ENCODE measurements around the gene PDIA6.

PDIA6 gene

GRCh38 chr2:10760794-10761504 lies 51.6 kb downstream of the PDIA6 start:
- no peak for DNase-seq

- DNase-seq: no peak
These were observed 53.4 kb downstream of the PDIA6 start for GRCh38 chr2:10759151-10759714.

DNA sequence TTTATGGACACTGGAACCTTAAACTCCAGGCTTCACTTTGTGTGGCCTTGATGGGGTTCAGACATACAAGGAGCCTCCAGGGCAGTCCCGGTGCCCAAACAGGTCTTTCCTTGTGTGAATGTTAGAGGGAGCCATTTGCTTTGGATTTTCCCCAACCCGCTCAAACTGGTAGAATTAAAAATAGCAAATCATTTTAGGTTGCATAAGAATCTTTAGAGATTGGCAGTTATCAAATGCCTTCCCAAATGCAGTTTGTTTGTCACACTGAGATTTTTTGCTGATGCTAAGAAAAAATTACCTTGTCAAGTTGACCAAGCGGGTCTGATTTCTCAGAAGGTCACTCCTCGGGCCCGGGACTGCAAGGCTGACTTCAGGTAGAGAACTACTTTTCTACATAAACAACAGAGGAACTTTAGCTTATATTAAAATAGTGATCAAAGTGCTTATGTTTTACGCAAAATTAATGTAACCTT lies 54.7 kb downstream of the PDIA6 start:
- DNase-seq: no peak

DNA sequence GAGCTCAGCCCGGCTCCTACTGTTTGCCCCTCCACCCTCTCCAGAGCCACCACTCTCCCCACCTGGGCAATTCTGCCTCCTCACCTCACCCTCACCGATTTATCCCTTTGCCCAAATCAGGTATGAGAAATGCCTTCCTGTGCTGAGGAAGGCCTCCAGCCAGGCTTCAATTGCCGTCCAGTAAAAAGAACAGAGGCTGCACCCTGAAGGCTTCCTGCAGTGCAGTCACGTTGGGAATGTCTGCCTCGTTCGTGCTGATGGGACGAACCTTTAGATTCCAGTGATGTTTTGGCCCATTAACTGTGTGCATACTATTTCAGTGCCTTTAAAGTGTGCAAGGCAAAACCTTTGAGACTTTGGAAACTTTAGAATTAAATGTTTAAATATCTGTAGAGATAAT lies 57.0 kb downstream of the PDIA6 start:
- no peak for DNase-seq

DNA sequence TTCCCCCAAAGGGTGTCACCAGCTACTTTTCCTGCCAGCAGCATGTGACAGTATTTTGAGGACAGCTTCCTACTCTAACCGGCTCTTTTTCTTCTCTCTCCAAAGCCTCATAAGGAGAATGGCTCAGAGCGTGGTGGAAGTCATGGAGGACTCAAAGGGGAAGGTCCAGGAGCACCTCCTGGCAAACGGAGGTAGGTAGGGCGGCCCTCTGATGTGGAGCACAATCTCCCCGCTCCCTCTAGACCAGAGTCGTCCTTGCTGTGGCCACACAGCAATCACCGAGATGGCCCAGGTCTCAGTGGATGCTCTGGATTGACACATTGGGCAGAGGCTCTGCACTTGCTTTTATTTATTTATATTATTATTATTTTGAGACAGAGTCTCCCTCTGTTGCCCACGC lies 58.7 kb downstream of the PDIA6 start:
- DNase-seq: no peak

DNA sequence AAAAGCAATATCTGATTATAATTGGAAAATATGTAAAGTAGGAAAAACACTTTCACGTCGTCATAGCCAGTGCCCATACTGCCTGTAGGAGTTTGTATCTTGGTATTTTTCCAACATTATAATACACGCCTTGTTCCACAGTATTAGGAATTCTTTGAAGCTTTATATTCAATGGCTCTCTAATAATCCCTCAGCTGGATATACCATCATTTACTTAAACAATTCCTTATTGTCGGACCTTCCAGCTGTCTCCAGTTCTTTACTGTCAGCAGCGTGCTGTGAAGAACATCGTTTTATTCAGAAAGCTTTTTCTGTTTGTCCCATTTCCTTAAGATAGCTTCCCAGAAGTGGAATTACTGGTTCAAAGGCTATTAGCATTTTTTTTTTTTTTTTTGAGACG lies 59.4 kb downstream of the PDIA6 start:
- no peak for DNase-seq

DNA sequence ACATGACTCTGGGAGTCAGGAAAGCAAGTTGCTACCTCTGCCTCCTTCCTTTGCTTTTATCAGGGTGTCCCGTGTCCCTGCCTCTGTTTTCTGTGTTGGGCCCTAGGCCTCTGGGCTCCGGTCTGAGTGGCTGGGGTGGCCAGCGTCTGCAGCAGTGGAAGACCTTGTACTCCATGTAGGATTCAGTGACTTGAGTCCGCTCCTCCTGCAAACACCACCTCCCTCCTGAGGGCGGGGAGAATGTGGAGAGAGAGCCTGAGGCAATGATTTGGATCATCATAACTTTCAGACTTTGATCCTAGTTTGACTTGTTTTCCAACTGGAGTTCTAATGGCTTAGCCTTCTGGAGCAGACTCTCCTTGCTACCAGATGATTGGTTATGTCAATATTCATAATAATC lies 60.3 kb downstream of the PDIA6 start:
- DNase-seq: no peak

DNA sequence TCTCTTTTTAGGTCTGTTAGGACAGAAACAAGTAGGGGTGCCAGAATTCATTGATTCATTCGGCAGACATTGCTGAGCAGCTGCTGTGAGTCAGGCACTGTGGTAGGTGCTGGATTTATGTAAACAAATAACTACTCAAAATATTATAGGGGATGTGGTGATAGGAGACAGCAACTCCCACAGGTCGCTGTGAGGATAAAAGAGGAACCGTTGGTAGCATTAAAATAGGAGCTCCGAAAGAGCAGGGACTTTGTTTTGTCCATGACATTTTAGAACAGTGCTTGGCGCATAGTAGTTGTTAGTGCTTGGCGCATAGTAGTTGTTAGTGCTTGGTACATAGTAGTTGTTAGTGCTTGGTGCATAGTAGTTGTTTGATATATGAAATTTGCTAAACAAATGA lies 62.0 kb downstream of the PDIA6 start:
- no peak for DNase-seq

DNA sequence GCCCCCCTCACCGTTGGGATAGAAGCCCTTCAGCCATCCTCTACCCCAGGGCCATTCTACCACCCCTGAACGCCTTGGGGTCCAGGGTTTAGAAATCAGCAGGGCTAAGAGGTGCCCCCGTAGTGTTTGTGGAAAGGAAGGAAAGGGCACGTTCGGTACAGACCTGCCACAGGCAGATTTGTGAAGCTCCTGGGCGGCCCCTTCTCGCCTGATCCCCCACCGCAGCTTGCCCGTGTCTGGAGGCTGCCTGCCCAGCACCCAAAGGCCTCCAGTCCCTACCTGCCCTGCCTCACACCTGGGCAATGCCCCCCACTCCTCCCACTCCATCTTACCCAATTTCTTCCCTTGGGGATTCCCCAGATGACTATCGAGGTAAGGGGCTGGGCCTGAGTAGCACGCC lies 69.9 kb downstream of the PDIA6 start:
- DNase-seq: no peak

DNA sequence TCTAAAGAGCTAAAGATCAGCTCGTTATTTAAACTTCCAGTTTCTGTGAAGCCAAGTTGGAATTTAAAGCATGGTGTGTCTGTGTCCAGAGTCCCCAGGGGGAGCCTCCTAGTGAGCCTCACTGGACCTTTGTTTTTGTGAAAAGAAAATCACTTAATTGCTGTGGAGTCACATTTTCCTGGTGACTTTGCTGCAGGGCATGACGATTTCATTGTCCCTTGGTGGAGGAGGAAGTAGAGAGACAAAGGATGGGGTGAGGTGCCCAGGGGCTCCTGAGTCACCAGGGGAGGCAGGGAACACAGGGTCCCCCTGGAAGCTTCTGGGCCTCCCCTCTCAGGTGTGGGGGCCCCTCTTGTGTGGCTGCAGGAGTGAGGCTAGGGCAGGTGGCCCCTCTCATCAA lies 71.4 kb downstream of the PDIA6 start:
- DNase-seq: no peak

DNA sequence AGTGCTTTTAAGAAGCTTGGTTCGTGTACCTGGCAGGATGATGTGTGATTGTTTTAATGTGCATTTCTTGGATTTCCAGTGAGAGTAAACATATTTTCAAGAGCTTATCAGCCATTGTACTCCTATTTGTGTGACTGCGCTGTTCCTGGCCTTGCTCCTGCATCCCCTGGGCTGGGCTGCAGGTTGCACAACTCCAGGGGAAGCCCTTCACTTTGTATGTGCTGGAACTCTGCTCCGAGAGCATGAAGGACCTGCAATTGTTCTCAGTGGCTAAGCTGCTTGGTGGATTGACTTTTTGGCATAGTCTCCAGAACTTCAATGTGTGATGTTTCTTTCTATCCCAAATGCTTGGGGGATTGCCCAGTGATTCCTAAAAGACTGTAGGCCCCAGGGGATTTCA lies 72.4 kb downstream of the PDIA6 start:
- no peak for DNase-seq

DNA sequence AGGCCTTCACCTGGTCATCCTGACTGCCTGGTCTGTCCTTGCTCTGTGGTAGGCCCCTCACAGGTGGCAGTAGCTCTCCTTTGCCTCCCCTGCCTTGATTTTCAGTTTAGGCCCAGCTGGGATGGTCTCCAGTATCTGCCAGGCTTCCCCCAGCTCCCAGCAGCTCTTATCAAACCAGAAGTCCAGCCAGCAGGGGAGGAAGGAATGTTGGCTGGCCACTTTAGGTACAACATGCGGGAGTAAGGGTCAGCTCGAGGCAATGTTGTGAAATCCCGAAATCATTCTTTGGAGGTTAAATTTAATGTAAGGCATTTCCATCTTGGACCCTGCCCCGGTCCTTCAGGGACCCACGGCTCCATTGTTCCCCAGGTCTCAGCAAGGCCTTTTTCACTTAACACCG lies 74.4 kb downstream of the PDIA6 start:
- no peak for DNase-seq

DNA sequence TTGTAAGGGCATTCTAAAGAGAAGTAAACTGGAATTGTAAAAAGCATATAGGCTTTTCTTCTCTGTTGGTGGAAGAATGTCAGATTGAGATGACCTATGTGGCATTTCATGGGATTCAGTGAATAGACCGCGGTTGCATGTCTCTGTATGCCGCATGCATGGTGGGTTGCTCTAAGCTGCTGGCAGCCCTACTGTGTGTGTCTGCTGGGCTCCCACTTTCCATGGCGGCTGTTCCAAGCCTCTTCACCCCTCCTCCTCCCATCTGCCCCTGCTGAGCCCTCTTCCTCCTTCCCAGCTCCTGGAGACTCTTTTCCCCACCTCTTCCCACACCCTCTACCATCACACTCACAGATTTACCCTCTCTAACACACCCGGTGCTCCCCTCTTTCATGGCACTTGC lies 78.6 kb downstream of the PDIA6 start:
- DNase-seq: no peak

DNA sequence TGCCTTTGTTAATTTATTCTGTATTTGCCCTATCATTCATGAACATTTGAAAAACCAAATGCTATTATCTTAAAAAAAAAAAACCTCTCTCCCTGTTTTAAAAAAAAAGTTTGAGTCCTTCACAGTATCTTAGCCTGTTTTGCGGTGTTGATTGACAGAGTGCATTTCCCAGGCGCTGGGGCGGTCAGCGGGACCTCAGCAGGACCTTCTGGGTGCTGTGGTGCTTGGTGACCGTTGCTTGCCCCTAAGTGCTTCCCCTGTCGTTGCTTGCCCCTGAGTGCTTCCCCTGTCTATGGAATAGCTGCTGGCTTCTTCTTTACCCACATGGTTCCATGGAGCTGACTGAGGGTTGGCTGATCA lies 79.0 kb downstream of the PDIA6 start:
- DNase-seq: no peak
